HTR-8/SVneo (cell line): ENCODE results near the gene CD300LF.
A peak's percentile ranks its signal among the peaks of the same experiment; 100 is the strongest.

ENCODE experiments used
- DNase-seq: peaks from one replicate; pipeline ENCODE4 v3.0.0; 2011; ENCODE audit warnings: low spot score, mixed read lengths; ENCODE audit not compliant: insufficient read length
- FAIRE-seq: peaks from 2 replicates; lab custom pipeline; 2011; peaks lifted over from hg19 to GRCh38; lab: Jason Lieb, UNC

Gene CD300LF

GRCh38 chr17:74654742-74655141, 58.0 kb downstream of the CD300LF start:
- FAIRE-seq (peak; percentile 13), DNase-seq (no peak)

DNA sequence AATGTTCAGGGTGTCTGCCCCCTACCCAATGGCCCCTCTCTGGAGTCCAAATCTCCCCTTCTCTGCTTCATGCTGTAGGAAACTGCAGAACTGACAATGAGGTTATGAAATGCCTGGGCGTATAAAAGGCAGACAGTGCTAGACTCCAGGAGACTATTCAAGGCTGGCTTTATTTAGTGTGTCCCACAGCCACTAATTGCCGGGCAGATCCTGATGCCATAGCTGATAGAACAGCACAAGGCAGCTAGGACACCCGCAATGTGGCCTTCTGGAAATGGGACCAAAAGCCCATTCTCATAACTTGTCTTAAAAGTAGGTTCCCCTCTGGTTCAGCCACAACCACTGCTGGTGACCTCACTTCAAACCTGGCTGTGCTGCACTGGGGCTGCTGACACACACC, 60.7 kb downstream of the CD300LF start:
- DNase-seq (no peak), FAIRE-seq (no peak)

- DNase-seq (no peak), FAIRE-seq (no peak)
Measured at GRCh38 chr17:74649909-74650308, 62.8 kb downstream of the CD300LF start.

GRCh38 chr17:74647871-74648672, 64.7 kb downstream of the CD300LF start:
- no peak for DNase-seq
- FAIRE-seq: no peak

GRCh38 chr17:74646231-74646630, 66.5 kb downstream of the CD300LF start:
- FAIRE-seq (no peak), DNase-seq (peak; percentile 51)

GRCh38 chr17:74645010-74645409, 67.7 kb downstream of the CD300LF start:
- no peak for FAIRE-seq

DNA sequence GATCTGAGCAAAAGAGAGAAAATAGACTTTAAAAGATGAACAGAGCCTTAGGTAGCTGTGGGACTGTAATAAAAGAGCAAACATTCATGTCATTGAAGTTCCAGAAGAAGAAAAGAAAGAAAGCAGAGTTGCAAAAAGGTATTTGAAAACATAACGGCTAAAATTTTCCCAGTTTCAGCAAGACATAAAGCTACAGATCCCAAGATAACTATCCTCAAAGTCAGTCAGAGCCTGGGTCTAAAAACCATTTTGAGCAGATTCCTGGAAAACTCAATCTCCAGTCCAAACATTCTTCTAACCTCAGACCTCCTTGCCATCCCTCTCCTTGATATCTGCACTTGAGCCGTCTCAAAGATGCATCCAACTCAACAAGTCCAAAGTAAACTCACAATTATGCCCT, 68.3 kb downstream of the CD300LF start:
- DNase-seq: no peak
- FAIRE-seq: no peak

More at GRCh38 chr17:74645010-74645409, 67.7 kb downstream of the CD300LF start:
- no peak for DNase-seq
